GM23248 (cell line): Measurements from ENCODE around the gene CRYBG2. TPM values are rescaled to one million over a fixed set of nuclear protein-coding genes. Genes with fewer than 3 reads are reported as not detected.

Experiments
- DNase-seq: peaks from one replicate; pipeline ENCODE4 v3.0.0-alpha.2; 2015
- H2AFZ ChIP-seq: fragments of 200-600 bp; sonication (generic); 2 replicates; pipeline ENCODE4 v1.6.1; 2016; ENCODE audit warnings: antibody characterized with exemption
- H3F3A ChIP-seq: fragments of 200-600 bp; sonication (generic); 2 replicates; pipeline ENCODE4 v1.6.1; 2016; ENCODE audit warnings: mild to moderate bottlenecking, antibody characterized with exemption, mixed run types; ENCODE audit not compliant: insufficient read depth
- H3K27ac ChIP-seq: fragments of 200-600 bp; sonication (generic); 2 replicates; pipeline ENCODE4 v1.5.1; 2016; ENCODE audit warnings: mild to moderate bottlenecking
- H3K27me3 ChIP-seq: fragments of 200-600 bp; sonication (generic); replicated peaks from 2 replicates; pipeline ENCODE4 v1.6.1; 2016; ENCODE audit warnings: mild to moderate bottlenecking; ENCODE audit not compliant: insufficient read depth
- H3K36me3 ChIP-seq: fragments of 200-600 bp; sonication (generic); 2 replicates; pipeline ENCODE4 v1.6.1; 2016; ENCODE audit warnings: low read depth, mild to moderate bottlenecking
- H3K4me1 ChIP-seq: fragments of 200-600 bp; sonication (generic); 2 replicates; pipeline ENCODE4 v1.6.1; 2016; ENCODE audit warnings: mild to moderate bottlenecking; ENCODE audit not compliant: insufficient read depth
- H3K4me2 ChIP-seq: fragments of 200-600 bp; sonication (generic); one replicate; pipeline ENCODE4 v1.6.1; 2016; ENCODE audit warnings: mild to moderate bottlenecking; ENCODE audit not compliant: unreplicated experiment
- H3K4me3 ChIP-seq: fragments of 200-600 bp; sonication (generic); 2 replicates; pipeline ENCODE4 v1.5.1; 2016; ENCODE audit warnings: mild to moderate bottlenecking
- H3K79me2 ChIP-seq: fragments of 200-600 bp; sonication (generic); 2 replicates; pipeline ENCODE4 v1.6.1; 2016; ENCODE audit warnings: mild to moderate bottlenecking; ENCODE audit not compliant: insufficient read depth
- H3K9ac ChIP-seq: fragments of 200-600 bp; sonication (generic); 2 replicates; pipeline ENCODE4 v1.6.1; 2016; ENCODE audit warnings: mild to moderate bottlenecking
- H3K9me2 ChIP-seq: fragments of 200-600 bp; sonication (generic); 2 replicates; pipeline ENCODE4 v1.6.1; 2016; ENCODE audit warnings: mixed run types, mild to moderate bottlenecking, moderate library complexity; ENCODE audit not compliant: insufficient read depth
- H3K9me3 ChIP-seq: fragments of 200-600 bp; sonication (generic); one replicate; pipeline ENCODE4 v1.6.1; 2017; ENCODE audit warnings: low read depth
- H4K20me1 ChIP-seq: fragments of 200-600 bp; sonication (generic); 2 replicates; pipeline ENCODE4 v1.6.0; 2016; ENCODE audit not compliant: insufficient read depth
- EZH2 ChIP-seq: fragments of 200-600 bp; sonication (generic); IDR thresholded peaks from 2 replicates; pipeline ENCODE4 v1.6.1; 2018; ENCODE audit warnings: antibody characterized with exemption, mild to moderate bottlenecking; ENCODE audit not compliant: insufficient read depth, poor library complexity, severe bottlenecking
- EZH2phosphoT487 ChIP-seq: fragments of 200-600 bp; sonication (generic); IDR thresholded peaks from 2 replicates; pipeline ENCODE4 v1.6.1; 2018; ENCODE audit warnings: antibody characterized with exemption, moderate library complexity, mild to moderate bottlenecking, low read depth; ENCODE audit not compliant: insufficient read depth
- WGBS, 2 experiments: methylation state at CpG; one replicate each; pipeline ENCODE4 v1.1.6; 2015 to 2017; ENCODE audit warnings: low lambda C conversion rate in 2 of 2, low coverage in 1 of 2; ENCODE audit errors: missing lambda C conversion rate in 2 of 2; 5-methylcytosine and 5-hydroxymethylcytosine counted together
- in situ Hi-C: fragments of 300-500 bp; cut with MboI; formaldehyde crosslinking; loops from 2 replicates; pipeline ENCODE4 v1.15.0; 2020
- polyA plus RNA-seq: library from polyadenylated mRNA; unstranded; fragments of >200 nt; fragmentation: Nextera tagmentation; extraction: Ambion mirVana; gene quantifications from 2 replicates; pipeline ENCODE4 v1.2.1, GENCODE V29; 2016
- total RNA-seq: library from RNA; depleted of rRNA; stranded (reverse); fragments of >200 nt; shearing (Covaris generic); gene quantifications from 2 replicates; pipeline ENCODE4 v1.2.3, GENCODE V29; 2014

CRYBG2 gene
- total and polyA plus RNA-seq, 2 experiments from 2014 or later, result not detected

DNA sequence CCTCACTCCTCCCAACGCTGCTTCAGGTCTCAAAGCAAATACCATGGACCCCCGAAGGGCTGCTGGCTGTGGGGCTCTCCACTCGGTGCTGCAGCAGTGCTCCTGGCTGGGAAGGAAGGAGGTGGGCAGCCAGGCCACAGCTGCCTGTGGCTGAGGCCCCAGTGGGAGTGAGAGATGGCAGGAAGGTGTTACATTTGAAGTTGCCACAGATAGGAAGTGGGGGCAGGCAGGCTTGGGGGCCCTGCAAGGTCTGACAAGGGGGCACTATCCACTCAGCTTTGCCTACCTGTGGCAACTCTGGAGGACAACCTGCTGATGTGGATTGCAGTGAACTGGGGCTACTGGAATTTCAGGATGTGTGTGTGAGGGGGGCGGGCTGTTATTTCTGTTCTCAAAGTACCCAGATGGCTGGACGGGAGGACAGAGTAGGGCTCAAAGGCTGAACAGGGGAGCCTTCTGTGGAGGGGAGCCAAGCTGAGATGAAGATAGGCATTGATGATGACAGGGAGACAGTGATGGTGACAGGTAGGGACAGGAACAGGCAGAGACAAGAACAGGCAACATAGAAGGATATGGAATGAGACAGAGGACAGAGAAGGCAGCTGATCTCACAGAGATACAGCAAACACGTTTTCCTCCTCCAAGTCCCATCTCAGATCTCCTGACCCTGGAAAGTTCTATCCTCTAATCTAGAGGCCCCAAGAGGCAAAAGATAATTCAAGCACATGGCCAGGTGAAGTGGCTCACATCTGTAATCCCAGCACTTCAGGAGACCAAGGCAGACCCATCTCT, 16.9 kb upstream of the CRYBG2 start:
- WGBS, 2 experiments, result 56% methylated on average over 6 of the region's 6 CpGs
- no peaks in the 10 kb centered on the region for H4K20me1 ChIP-seq
- H3K27me3 ChIP-seq, result no peaks in the 10 kb centered on the region; the same call in 1 of the 2 replicates
- H2AFZ ChIP-seq, result no peak overlapping the region
- TF ChIP-seq EZH2 (no peak), EZH2phosphoT487 (no peak)
- no peaks in the 10 kb centered on the region for H3K9me2 ChIP-seq
- H3K9me3 ChIP-seq, result no peaks in the 10 kb centered on the region
- in situ Hi-C loops, result no loop called here
- DNase-seq, result no peak
- H3K79me2 ChIP-seq, result no peaks in the 10 kb centered on the region
- no peaks in the 10 kb centered on the region for H3F3A ChIP-seq
- H3K36me3 ChIP-seq, result no peaks in the 10 kb centered on the region
- no peak overlapping the region for H3K27ac ChIP-seq
- no peak overlapping the region for H3K4me3 ChIP-seq
- no peak overlapping the region for H3K9ac ChIP-seq
- peaks cover 16% of the 10 kb centered on the region for H3K4me1 ChIP-seq
- H3K4me2 ChIP-seq, result no peak overlapping the region

DNA sequence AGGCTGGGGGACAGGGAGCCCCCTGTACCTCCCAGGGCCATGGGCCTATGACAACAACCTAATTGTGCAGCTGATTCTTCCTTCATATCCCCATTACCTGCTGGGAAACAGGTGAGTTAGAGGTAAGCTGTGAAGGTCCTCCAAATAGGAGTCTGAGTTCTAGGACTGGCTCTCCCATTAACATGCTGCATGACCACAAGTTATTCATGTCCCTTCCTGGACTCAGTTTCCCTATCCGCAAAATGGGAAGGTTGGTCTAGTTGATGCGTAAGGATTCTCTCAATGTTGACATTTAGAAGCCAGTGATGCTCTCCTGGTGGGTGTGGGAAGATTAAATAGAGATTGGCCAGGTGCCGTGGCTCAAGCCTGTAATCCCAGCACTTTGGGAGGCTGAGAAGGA, 14.6 kb upstream of the CRYBG2 start:
- no peak overlapping the region for H3K4me3 ChIP-seq
- no peak overlapping the region for H3K9ac ChIP-seq
- no peaks in the 10 kb centered on the region for H4K20me1 ChIP-seq
- H3K9me2 ChIP-seq, result no peaks in the 10 kb centered on the region
- H3K9me3 ChIP-seq, result no peaks in the 10 kb centered on the region
- no peak for DNase-seq
- H3F3A ChIP-seq, result no peaks in the 10 kb centered on the region
- 93 to 98% methylated on average over 3 of the region's 3 CpGs for WGBS, 2 experiments
- no peaks in the 10 kb centered on the region for H3K36me3 ChIP-seq
- H3K27me3 ChIP-seq, result no peaks in the 10 kb centered on the region; the same call in 1 of the 2 replicates
- H3K27ac ChIP-seq, result no peak overlapping the region
- peaks cover 5% of the 10 kb centered on the region; the same call in 1 of the 2 replicates for H3K4me1 ChIP-seq
- in situ Hi-C loops, result no loop called here
- no peak overlapping the region for H2AFZ ChIP-seq
- TF ChIP-seq EZH2 (no peak), EZH2phosphoT487 (no peak)
- H3K79me2 ChIP-seq, result no peaks in the 10 kb centered on the region
- H3K4me2 ChIP-seq, result no peak overlapping the region

DNA sequence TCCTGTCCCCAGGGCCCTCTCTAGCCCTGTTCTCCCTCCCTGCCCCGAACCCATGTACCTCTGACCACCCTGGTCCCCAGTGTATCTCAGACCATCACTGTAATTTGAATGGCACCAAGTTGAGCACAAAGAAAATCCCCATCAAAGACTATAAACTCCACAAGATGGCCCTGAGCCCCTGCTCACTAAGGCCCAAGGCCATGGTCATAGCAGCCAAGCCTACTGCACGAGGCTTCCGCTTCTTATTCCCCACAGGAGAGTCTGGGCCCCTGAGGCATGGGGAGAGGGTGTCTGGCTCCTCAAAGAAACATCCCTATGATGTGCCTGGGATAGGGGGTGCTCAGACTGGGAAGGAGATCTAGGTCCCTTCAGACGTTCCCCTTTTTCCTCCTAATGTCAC, 14.1 kb upstream of the CRYBG2 start:
- WGBS, 2 experiments, result 48 to 66% methylated on average over 4 of the region's 4 CpGs
- no peak overlapping the region for H3K9ac ChIP-seq
- in situ Hi-C loops, result no loop called here
- no peaks in the 10 kb centered on the region for H4K20me1 ChIP-seq
- no peaks in the 10 kb centered on the region for H3K4me1 ChIP-seq
- no peaks in the 10 kb centered on the region for H3K9me3 ChIP-seq
- no peak for TF ChIP-seq EZH2phosphoT487
- H3K27ac ChIP-seq, result no peak overlapping the region
- no peak overlapping the region for H2AFZ ChIP-seq
- H3K36me3 ChIP-seq, result no peaks in the 10 kb centered on the region
- no peak overlapping the region for H3K4me2 ChIP-seq
- H3K4me3 ChIP-seq, result no peak overlapping the region
- no peaks in the 10 kb centered on the region; the same call in 1 of the 2 replicates for H3K27me3 ChIP-seq
- no peaks in the 10 kb centered on the region for H3K79me2 ChIP-seq
- no peak for DNase-seq
- H3K9me2 ChIP-seq, result no peaks in the 10 kb centered on the region
- H3F3A ChIP-seq, result no peaks in the 10 kb centered on the region

DNA sequence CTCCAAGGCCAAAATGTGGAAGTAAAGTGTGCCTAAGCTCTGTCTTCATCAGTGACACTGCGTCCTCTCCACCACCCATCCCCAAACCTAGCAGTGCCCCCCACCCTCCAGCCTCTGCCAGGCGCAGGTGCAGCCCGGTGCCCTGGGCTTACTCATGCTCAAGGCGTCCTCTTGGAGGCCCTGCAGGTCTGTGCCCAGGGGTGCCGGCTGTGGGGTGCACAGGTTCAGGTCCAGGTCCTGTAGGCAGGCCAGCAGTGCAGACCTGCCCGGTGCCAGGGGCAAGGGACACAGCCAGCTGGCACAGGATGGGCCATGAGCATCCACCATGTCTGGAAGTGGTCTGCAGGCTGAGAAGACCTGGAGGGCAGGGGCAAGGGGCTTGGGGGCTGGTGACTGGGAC, 13.5 kb upstream of the CRYBG2 start:
- H2AFZ ChIP-seq, result no peak overlapping the region
- H4K20me1 ChIP-seq, result no peaks in the 10 kb centered on the region
- in situ Hi-C loops, result no loop called here
- peaks cover 1% of the 10 kb centered on the region for H3K27me3 ChIP-seq
- no peaks in the 10 kb centered on the region for H3F3A ChIP-seq
- no peak for DNase-seq
- H3K79me2 ChIP-seq, result no peaks in the 10 kb centered on the region
- H3K9me2 ChIP-seq, result no peaks in the 10 kb centered on the region
- no peak overlapping the region for H3K9ac ChIP-seq
- H3K4me3 ChIP-seq, result no peak overlapping the region
- H3K4me1 ChIP-seq, result no peaks in the 10 kb centered on the region
- H3K9me3 ChIP-seq, result no peaks in the 10 kb centered on the region
- WGBS, 2 experiments, result 81 to 88% methylated on average over 6 of the region's 6 CpGs
- H3K27ac ChIP-seq, result no peak overlapping the region
- TF ChIP-seq EZH2phosphoT487 (no peak), EZH2 (no peak)
- no peaks in the 10 kb centered on the region for H3K36me3 ChIP-seq
- H3K4me2 ChIP-seq, result no peak overlapping the region

DNA sequence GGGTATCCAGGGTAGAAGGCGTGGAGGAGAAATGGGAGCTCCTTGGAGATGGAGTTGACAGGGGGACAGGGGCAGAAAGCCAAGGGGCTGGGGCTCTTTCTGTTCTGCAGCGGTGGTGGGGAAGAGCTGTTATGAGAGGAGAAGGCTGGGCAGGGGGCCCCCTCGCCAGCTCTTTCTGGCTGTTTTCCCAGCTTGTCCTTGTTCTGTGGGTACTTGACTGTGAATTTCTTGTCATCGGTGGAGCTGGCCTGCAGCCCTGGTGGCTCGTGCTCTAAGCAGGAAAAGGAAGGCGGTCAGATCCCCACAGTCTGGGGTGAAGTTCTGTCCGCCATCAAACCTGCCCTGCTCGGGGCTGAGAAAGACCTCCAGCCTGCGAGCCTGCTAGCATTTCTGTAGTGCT, 11.0 kb upstream of the CRYBG2 start:
- no peak overlapping the region for H3K4me2 ChIP-seq
- DNase-seq, result no peak
- no peak overlapping the region for H3K4me3 ChIP-seq
- TF ChIP-seq EZH2 (no peak), EZH2phosphoT487 (no peak)
- no peaks in the 10 kb centered on the region for H4K20me1 ChIP-seq
- no peak overlapping the region for H3K9ac ChIP-seq
- no peaks in the 10 kb centered on the region for H3F3A ChIP-seq
- no peaks in the 10 kb centered on the region for H3K9me3 ChIP-seq
- 0 out of 2 replicates have a peak, but pooled peaks cover 7% of the 10 kb centered on the region for H3K4me1 ChIP-seq
- in situ Hi-C loops, result no loop called here
- H3K27ac ChIP-seq, result no peak overlapping the region
- H2AFZ ChIP-seq, result no peak overlapping the region
- no peaks in the 10 kb centered on the region for H3K36me3 ChIP-seq
- 42 to 50% methylated on average over 8 to 9 of the region's 9 CpGs for WGBS, 2 experiments
- peaks cover 25% of the 10 kb centered on the region for H3K27me3 ChIP-seq
- H3K79me2 ChIP-seq, result no peaks in the 10 kb centered on the region
- H3K9me2 ChIP-seq, result no peaks in the 10 kb centered on the region
